AG04449 (cell line): ENCODE results near the gene CDC27.

ENCODE experiments used
- CTCF ChIA-PET: fragments of 350-600 bp; formaldehyde crosslinking; extraction: SDS; loops from one replicate; lab custom pipeline; 2021; ENCODE audit warnings: antibody characterized with exemption; lab: Yijun Ruan, JAX
- POLR2A ChIA-PET: fragments of 400-600, 350-600 bp; formaldehyde crosslinking; extraction: SDS; loops from one replicate; lab custom pipeline; 2020; ENCODE audit warnings: antibody characterized with exemption, inconsistent platforms; lab: Yijun Ruan, JAX
- DNase-seq: peaks from one replicate; pipeline ENCODE4 v3.0.0-alpha.2; 2010; ENCODE audit warnings: low read depth, low spot score
- H3K4me3 ChIP-seq: 2 replicates; pipeline ENCODE4 v1.5.1; 2011; ENCODE audit warnings: low read depth, mild to moderate bottlenecking, control low read depth, low read length
- CTCF ChIP-seq: IDR thresholded peaks from one replicate; pipeline ENCODE4 v1.5.1; 2011; ENCODE audit warnings: mild to moderate bottlenecking, moderate library complexity, low read length, control low read depth, inconsistent platforms; ENCODE audit not compliant: insufficient read depth; ENCODE audit errors: missing control alignments

Gene CDC27

DNA sequence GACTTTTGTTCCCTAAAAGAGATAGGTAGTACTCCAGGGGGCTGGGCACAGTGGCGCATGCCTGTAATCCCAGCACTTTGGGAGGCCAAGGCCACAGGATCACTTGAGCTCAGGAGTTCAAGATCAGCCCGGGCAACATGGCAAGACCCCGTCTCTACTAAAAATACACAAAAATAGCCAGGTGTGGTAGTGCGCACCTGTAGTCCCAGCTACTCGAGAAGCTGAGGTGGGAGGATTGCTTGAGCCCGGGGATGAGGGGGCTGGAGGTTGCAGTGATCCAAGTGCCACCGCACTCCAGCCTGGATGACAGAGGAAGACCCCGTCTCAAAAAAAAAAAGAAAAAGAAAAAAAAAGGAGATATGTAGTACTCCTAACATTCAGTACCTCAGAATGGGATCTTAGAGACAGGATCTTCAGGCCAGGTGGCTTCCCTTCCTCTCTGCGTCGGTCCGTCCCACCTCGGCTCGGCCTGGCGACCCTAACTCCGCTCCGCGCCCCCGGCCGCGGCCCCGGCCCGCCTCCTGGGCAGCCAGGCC, 89.6 kb downstream of the CDC27 start:
- DNase-seq = no peak
- no peak for TF ChIP-seq CTCF
- H3K4me3 ChIP-seq = peak overlapping the region; percentile 79
- CTCF ChIA-PET = no interaction called here
- POLR2A ChIA-PET = no interaction called here

DNA sequence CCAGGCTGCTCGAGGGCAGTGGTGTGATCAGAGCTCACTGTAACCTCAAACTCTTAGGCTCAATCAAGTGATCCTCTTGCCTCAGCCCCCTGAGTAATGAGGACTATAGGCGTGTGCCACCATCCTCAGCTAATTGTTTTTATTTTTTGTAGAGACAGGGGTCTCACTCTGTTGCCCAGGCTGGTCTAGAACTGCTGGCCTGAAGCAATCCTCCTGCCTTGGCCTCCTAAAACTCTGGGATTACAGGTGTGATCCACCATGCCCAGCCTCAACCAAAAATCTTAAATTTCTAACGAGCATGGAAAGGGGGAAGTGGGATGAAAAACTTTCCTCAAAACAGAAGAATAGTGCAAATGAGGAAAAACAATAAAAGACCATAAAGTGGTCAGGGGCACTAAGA, 92.8 kb downstream of the CDC27 start:
- ChIA-PET CTCF (no interaction called here), POLR2A (no interaction called here)

GRCh38 chr17:47095268-47095667, 93.8 kb downstream of the CDC27 start:
- CTCF ChIA-PET = no interaction called here
- DNase-seq = no peak
- no peak overlapping the region for H3K4me3 ChIP-seq
- no peak for TF ChIP-seq CTCF
- POLR2A ChIA-PET = no interaction called here

More for the DNA sequence above, 92.8 kb downstream of the CDC27 start:
- no peak overlapping the region for H3K4me3 ChIP-seq
- DNase-seq = no peak
- no peak for TF ChIP-seq CTCF

DNA sequence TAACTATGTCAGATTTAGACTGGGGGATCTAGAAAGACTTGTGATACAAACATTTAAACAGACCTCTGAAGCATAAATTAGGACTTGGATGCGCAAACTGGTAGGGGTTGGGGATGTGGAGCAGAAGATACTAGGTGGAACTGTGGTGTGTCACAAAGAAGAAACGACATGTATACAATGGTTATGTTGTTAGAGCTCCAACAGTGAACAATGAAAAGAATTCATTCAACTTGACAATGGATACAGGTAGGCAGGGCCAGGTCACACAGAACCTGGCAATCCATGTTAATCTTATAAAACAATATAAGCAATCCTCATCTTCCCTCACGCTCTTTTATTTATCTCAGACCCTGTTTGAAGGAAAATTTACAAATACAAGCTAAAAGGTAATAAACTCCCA, 102.0 kb downstream of the CDC27 start:
- H3K4me3 ChIP-seq = no peak overlapping the region
- ChIA-PET POLR2A (no interaction called here), CTCF (no interaction called here)
- TF ChIP-seq CTCF = no peak
- no peak for DNase-seq

GRCh38 chr17:47085736-47086135, 103.4 kb downstream of the CDC27 start:
- no peak overlapping the region for H3K4me3 ChIP-seq
- CTCF ChIA-PET = no interaction called here
- TF ChIP-seq CTCF = no peak
- DNase-seq = no peak
- POLR2A ChIA-PET = no interaction called here

DNA sequence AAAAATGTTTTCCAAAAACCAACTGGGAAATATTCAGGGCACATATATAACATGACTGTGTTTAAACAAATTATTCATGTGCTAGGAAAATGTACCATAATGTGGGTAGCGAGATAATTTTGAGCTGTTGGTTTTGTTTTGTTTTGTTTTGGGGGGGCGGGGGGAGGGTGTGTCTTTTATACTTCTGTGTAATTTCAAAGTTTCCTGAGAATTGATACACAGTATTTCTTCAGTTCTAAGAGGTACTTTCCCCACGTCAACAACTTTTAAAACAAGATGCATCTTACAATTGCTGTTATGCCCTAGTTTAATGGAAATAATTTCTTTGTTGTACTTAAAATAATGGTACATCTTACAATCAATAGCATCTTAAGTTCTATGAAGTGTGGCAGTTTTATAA, 110.3 kb downstream of the CDC27 start:
- ChIA-PET CTCF (no interaction called here), POLR2A (no interaction called here)
- no peak for TF ChIP-seq CTCF
- no peak overlapping the region for H3K4me3 ChIP-seq
- DNase-seq = no peak
